Lower leg skin (tissue), 3 donors: ENCODE data around the gene RUNX2.

Experiments
- POLR2A ChIP-seq, 2 donors: fragments of 450-650 bp; IDR thresholded peaks; one replicate each; pipeline ENCODE4 v1.6.1; 2016 to 2017; ENCODE audit warnings: antibody characterized with exemption in 2 of 2, mild to moderate bottlenecking in 1 of 2, moderate library complexity in 1 of 2
- TF ChIP-seq, protein P1 (sequence below), 3 donors: fragments of 450-650 bp; IDR thresholded peaks; one replicate each; pipeline ENCODE4 v1.5.1; 2016; ENCODE audit warnings: antibody characterized with exemption in 3 of 3, mild to moderate bottlenecking in 3 of 3, moderate library complexity in 2 of 3

DNA sequence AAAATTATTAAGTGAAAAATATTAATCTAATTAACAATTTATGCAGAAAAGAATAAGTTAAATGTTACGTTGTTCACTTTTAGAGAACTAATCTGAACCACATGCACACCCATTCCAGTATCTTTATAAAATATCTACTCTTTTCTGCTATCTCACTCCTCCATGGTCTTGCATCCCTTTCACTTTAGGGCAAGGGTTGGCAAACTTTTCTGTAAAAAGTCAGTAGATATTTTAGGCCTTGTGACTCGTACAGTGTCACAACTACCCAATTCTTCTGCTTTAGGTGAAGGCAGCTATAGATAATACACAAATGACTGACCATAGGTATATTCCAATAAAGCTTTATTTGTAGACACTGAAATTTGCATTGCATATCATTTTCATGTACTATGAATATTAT, 89.3 kb downstream of the RUNX2 start:
- TF ChIP-seq, protein P1, sequence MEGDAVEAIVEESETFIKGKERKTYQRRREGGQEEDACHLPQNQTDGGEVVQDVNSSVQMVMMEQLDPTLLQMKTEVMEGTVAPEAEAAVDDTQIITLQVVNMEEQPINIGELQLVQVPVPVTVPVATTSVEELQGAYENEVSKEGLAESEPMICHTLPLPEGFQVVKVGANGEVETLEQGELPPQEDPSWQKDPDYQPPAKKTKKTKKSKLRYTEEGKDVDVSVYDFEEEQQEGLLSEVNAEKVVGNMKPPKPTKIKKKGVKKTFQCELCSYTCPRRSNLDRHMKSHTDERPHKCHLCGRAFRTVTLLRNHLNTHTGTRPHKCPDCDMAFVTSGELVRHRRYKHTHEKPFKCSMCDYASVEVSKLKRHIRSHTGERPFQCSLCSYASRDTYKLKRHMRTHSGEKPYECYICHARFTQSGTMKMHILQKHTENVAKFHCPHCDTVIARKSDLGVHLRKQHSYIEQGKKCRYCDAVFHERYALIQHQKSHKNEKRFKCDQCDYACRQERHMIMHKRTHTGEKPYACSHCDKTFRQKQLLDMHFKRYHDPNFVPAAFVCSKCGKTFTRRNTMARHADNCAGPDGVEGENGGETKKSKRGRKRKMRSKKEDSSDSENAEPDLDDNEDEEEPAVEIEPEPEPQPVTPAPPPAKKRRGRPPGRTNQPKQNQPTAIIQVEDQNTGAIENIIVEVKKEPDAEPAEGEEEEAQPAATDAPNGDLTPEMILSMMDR (IDR thresholded peaks at IDR 0.05), result no peak
- TF ChIP-seq POLR2A (IDR thresholded peaks at IDR 0.05), result no peak
